Liver (tissue), 9 donors: ENCODE results near the gene PPP6R3. TPM values are rescaled to one million over a fixed set of nuclear protein-coding genes. Genes with fewer than 3 reads are reported as not detected.

ENCODE experiments used
- DNase-seq: peaks from one replicate; pipeline ENCODE4 v3.0.0-alpha.2; 2017; ENCODE audit warnings: low spot score
- H3K27ac ChIP-seq, 2 donors: one replicate each; pipeline ENCODE4 v1.7.0; 2013; ENCODE audit warnings: inconsistent platforms in 2 of 2, low read length in 2 of 2, control low read depth in 1 of 2, low read depth in 1 of 2, mild to moderate bottlenecking in 1 of 2
- H3K27me3 ChIP-seq, 4 donors: one replicate each; pipeline versions ENCODE4 v1.6.1 to v1.7.0; 2013; ENCODE audit warnings: low read length in 3 of 4, inconsistent platforms in 1 of 4, mild to moderate bottlenecking in 1 of 4, moderate library complexity in 1 of 4; ENCODE audit not compliant: control insufficient read depth in 4 of 4, insufficient read depth in 4 of 4
- H3K36me3 ChIP-seq, 4 donors: one replicate each; pipeline versions ENCODE4 v1.6.1 to v1.7.0; 2013; ENCODE audit warnings: low read length in 3 of 4, mild to moderate bottlenecking in 3 of 4, low read depth in 1 of 4, moderate library complexity in 1 of 4; ENCODE audit not compliant: control insufficient read depth in 4 of 4, insufficient read depth in 3 of 4
- H3K4me1 ChIP-seq, 4 donors: one replicate each; pipeline versions ENCODE4 v1.6.1 to v1.7.0; 2013; ENCODE audit warnings: low read length in 3 of 4, mild to moderate bottlenecking in 3 of 4, moderate library complexity in 1 of 4; ENCODE audit not compliant: control insufficient read depth in 4 of 4, insufficient read depth in 4 of 4
- H3K4me3 ChIP-seq, 3 donors: one replicate each; pipeline versions ENCODE4 v1.6.1 to v1.7.0; 2013; ENCODE audit warnings: low read length in 3 of 3, control low read depth in 1 of 3, low read depth in 1 of 3, mild to moderate bottlenecking in 1 of 3
- H3K9ac ChIP-seq, 2 donors: one replicate each; pipeline ENCODE4 v1.7.0; 2013; ENCODE audit warnings: low read length in 2 of 2, mild to moderate bottlenecking in 2 of 2, moderate library complexity in 2 of 2, control low read depth in 1 of 2, low read depth in 1 of 2
- H3K9me3 ChIP-seq, 4 donors: one replicate each; pipeline versions ENCODE4 v1.6.1 to v1.7.0; 2013; ENCODE audit warnings: low read length in 3 of 4; ENCODE audit not compliant: control insufficient read depth in 4 of 4
- EGR1 ChIP-seq, 2 donors: IDR thresholded peaks; 2 replicates each; pipeline ENCODE4 v1.6.1; 2016 to 2018; ENCODE audit warnings: antibody characterized with exemption in 2 of 2, low read depth in 2 of 2
- FOXA1 ChIP-seq: IDR thresholded peaks from 2 replicates; pipeline ENCODE4 v1.6.1; 2016; ENCODE audit warnings: antibody characterized with exemption
- FOXA2 ChIP-seq: IDR thresholded peaks from 2 replicates; pipeline ENCODE4 v1.6.1; 2016; ENCODE audit warnings: antibody characterized with exemption
- GABPA ChIP-seq, 2 donors: IDR thresholded peaks in 1 of 2; conservative IDR thresholded peaks in 1 of 2; 2 replicates each; pipeline ENCODE4 v1.6.1; 2016; ENCODE audit warnings: antibody characterized with exemption in 2 of 2, mild to moderate bottlenecking in 1 of 2, moderate library complexity in 1 of 2
- HNF4A ChIP-seq, 2 donors: conservative IDR thresholded peaks; 2 replicates each; pipeline ENCODE4 v1.6.1; 2016; ENCODE audit warnings: antibody characterized with exemption in 2 of 2, mild to moderate bottlenecking in 2 of 2
- JUND ChIP-seq, 2 donors: IDR thresholded peaks; 2 replicates each; pipeline ENCODE4 v1.6.1; 2016; ENCODE audit warnings: antibody characterized with exemption in 2 of 2
- MAX ChIP-seq: IDR thresholded peaks from 2 replicates; pipeline ENCODE4 v1.6.1; 2016; ENCODE audit warnings: antibody characterized with exemption
- NR2F2 ChIP-seq: IDR thresholded peaks from 2 replicates; pipeline ENCODE4 v1.6.1; 2016; ENCODE audit warnings: antibody characterized with exemption
- RAD21 ChIP-seq, 2 donors: IDR thresholded peaks; 2 replicates each; pipeline ENCODE4 v1.6.1; 2016; ENCODE audit warnings: antibody characterized with exemption in 2 of 2, mild to moderate bottlenecking in 2 of 2
- RXRA ChIP-seq, 2 donors: IDR thresholded peaks; 2 replicates each; pipeline ENCODE4 v1.6.1; 2017 to 2018; ENCODE audit warnings: antibody characterized with exemption in 2 of 2, mild to moderate bottlenecking in 1 of 2
- SP1 ChIP-seq: IDR thresholded peaks from 2 replicates; pipeline ENCODE4 v1.6.1; 2018; ENCODE audit warnings: antibody characterized with exemption, mild to moderate bottlenecking
- TAF1 ChIP-seq: conservative IDR thresholded peaks from 2 replicates; pipeline ENCODE4 v1.6.1; 2016; ENCODE audit warnings: antibody characterized with exemption, mild to moderate bottlenecking
- YY1 ChIP-seq: IDR thresholded peaks from 2 replicates; pipeline ENCODE4 v1.6.1; 2016; ENCODE audit warnings: antibody characterized with exemption, mild to moderate bottlenecking
- WGBS: extraction: QIAGEN DNeasy Blood & Tissue Kit; methylation state at CpG from one replicate; pipeline ENCODE4 v1.1.7; 2013; 5-methylcytosine and 5-hydroxymethylcytosine counted together
- polyA plus RNA-seq, 2 donors: library from polyadenylated mRNA; stranded (reverse) in 1 of 2; unstranded in 1 of 2; fragments of 200-250 nt in 1 of 2; fragments of >200 nt in 1 of 2; fragmentation: Nextera tagmentation in 1 of 2; extraction: Ambion mirVana in 1 of 2; gene quantifications; one replicate each; pipeline versions ENCODE4 v1.2.1 to v1.2.3, GENCODE V29; 2013 to 2015
- total RNA-seq, 2 donors: library from RNA; depleted of rRNA; stranded (reverse); fragments of >200 nt; gene quantifications; one replicate each; pipeline ENCODE4 v1.2.3, GENCODE V29; 2014
- TF ChIP-seq, protein P1 (sequence below): IDR thresholded peaks from 2 replicates; pipeline ENCODE4 v1.6.1; 2016; ENCODE audit warnings: antibody characterized with exemption
- TF ChIP-seq, protein P2 (sequence below): IDR thresholded peaks from 2 replicates; pipeline ENCODE4 v1.6.1; 2016; ENCODE audit warnings: antibody characterized with exemption
- TF ChIP-seq, protein P3 (sequence below): fragments of 150-350 bp; IDR thresholded peaks from 2 replicates; pipeline ENCODE4 v1.5.1; 2017; ENCODE audit warnings: improper control_type of control experiment, low read depth, low read length; ENCODE audit not compliant: missing input control
- donor health status: healthy.
- donor health status: healthy.
- donor health status: healthy.
- donor health status: healthy.
- donor health status: healthy.

PPP6R3 gene
- total and polyA plus RNA-seq, 4 donors = 12.3 to 101 (median 58.1) TPM

DNA sequence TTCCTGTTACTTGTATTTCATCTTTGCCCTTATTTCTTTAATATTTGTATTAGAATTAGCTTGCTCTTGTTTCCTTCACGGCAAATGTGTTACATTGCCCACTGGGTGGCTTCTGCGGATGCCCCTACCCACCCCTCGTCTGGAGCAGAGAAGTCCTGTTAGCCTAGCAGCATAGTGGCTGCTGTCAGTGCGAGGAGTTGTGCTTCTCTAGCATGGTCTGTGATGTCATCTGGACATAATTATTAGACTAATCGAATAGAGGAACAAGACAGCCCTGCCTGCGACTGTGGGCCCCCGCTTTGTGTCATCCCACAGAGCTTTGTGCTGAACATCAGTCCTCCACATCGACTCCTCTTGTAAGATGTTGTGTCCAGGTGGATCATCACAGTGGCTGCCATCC, 74.5 kb downstream of the PPP6R3 start:
- WGBS = 96% methylated on average over 8 of the region's 8 CpGs
- no peak for TF ChIP-seq GABPA (IDR thresholded peaks at IDR 0.05 in 1 of 2, conservative IDR thresholded peaks at IDR 0.05 in 1 of 2)
- TF ChIP-seq HNF4A (conservative IDR thresholded peaks at IDR 0.05) = no peak
- TF ChIP-seq MAX = no peak
- TF ChIP-seq, protein P1, sequence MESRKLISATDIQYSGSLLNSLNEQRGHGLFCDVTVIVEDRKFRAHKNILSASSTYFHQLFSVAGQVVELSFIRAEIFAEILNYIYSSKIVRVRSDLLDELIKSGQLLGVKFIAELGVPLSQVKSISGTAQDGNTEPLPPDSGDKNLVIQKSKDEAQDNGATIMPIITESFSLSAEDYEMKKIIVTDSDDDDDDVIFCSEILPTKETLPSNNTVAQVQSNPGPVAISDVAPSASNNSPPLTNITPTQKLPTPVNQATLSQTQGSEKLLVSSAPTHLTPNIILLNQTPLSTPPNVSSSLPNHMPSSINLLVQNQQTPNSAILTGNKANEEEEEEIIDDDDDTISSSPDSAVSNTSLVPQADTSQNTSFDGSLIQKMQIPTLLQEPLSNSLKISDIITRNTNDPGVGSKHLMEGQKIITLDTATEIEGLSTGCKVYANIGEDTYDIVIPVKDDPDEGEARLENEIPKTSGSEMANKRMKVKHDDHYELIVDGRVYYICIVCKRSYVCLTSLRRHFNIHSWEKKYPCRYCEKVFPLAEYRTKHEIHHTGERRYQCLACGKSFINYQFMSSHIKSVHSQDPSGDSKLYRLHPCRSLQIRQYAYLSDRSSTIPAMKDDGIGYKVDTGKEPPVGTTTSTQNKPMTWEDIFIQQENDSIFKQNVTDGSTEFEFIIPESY = no peak
- no peak for TF ChIP-seq SP1
- TF ChIP-seq EGR1 (IDR thresholded peaks at IDR 0.05; ENCODE audit: low read depth in 2 of 2) = no peak
- TF ChIP-seq FOXA1 = no peak
- TF ChIP-seq, protein P2, sequence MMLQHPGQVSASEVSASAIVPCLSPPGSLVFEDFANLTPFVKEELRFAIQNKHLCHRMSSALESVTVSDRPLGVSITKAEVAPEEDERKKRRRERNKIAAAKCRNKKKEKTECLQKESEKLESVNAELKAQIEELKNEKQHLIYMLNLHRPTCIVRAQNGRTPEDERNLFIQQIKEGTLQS = no peak
- no peak for TF ChIP-seq NR2F2
- no peak for TF ChIP-seq YY1
- TF ChIP-seq RXRA (IDR thresholded peaks at IDR 0.05) = no peak
- no peak for TF ChIP-seq RAD21 (IDR thresholded peaks at IDR 0.05)
- no peak for TF ChIP-seq FOXA2
- TF ChIP-seq, protein P3, sequence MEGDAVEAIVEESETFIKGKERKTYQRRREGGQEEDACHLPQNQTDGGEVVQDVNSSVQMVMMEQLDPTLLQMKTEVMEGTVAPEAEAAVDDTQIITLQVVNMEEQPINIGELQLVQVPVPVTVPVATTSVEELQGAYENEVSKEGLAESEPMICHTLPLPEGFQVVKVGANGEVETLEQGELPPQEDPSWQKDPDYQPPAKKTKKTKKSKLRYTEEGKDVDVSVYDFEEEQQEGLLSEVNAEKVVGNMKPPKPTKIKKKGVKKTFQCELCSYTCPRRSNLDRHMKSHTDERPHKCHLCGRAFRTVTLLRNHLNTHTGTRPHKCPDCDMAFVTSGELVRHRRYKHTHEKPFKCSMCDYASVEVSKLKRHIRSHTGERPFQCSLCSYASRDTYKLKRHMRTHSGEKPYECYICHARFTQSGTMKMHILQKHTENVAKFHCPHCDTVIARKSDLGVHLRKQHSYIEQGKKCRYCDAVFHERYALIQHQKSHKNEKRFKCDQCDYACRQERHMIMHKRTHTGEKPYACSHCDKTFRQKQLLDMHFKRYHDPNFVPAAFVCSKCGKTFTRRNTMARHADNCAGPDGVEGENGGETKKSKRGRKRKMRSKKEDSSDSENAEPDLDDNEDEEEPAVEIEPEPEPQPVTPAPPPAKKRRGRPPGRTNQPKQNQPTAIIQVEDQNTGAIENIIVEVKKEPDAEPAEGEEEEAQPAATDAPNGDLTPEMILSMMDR = no peak
- TF ChIP-seq TAF1 = no peak
- Histone ChIP-seq H3K36me3 (peaks cover 0 to 23% (median 11%) of the 10 kb centered on the region in 4 donors), H3K27ac (no peak overlapping the region), H3K4me1 (peaks cover 0 to 3% (median under 1%) of the 10 kb centered on the region in 4 donors), H3K4me3 (no peak overlapping the region), H3K27me3 (no peaks in the 10 kb centered on the region), H3K9me3 (no peaks in the 10 kb centered on the region), H3K9ac (no peak overlapping the region)
- DNase-seq = no peak

DNA sequence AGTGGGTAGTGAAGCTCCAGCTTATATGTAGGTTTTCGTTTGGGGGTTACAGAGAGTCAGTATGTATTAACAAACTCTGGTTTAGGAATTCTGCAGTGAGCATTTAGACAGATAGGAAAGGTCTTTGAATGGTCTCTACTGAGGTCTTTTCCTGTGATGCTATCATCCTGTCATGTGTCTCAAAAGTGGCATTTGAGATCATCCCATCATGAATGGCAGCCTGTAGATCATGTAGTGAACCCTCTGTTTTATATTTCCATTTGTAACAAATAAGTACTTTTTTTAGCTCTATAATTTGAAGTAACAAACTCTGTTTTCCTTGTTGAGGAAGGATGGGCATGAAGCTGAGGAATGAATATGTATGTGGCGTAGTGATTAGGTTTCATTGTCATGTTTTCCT, 76.2 kb downstream of the PPP6R3 start:
- Histone ChIP-seq H3K36me3 (peaks cover 0 to 27% (median 10%) of the 10 kb centered on the region in 4 donors), H3K27me3 (no peaks in the 10 kb centered on the region), H3K9ac (no peak overlapping the region), H3K4me1 (peaks cover 0 to 3% (median under 1%) of the 10 kb centered on the region in 4 donors), H3K27ac (no peak overlapping the region), H3K4me3 (no peak overlapping the region), H3K9me3 (no peaks in the 10 kb centered on the region)
- WGBS = 91% methylated on average over 2 of the region's 2 CpGs
- TF ChIP-seq TAF1 = no peak
- TF ChIP-seq, protein P2 = no peak
- no peak for TF ChIP-seq HNF4A (conservative IDR thresholded peaks at IDR 0.05)
- TF ChIP-seq RXRA (IDR thresholded peaks at IDR 0.05) = no peak
- no peak for TF ChIP-seq MAX
- TF ChIP-seq JUND (IDR thresholded peaks at IDR 0.05) = no peak
- TF ChIP-seq EGR1 (IDR thresholded peaks at IDR 0.05; ENCODE audit: low read depth in 2 of 2) = no peak
- no peak for TF ChIP-seq GABPA (IDR thresholded peaks at IDR 0.05 in 1 of 2, conservative IDR thresholded peaks at IDR 0.05 in 1 of 2)
- no peak for TF ChIP-seq NR2F2
- TF ChIP-seq, protein P3 = no peak
- TF ChIP-seq RAD21 (IDR thresholded peaks at IDR 0.05) = no peak
- TF ChIP-seq YY1 = no peak
- DNase-seq = no peak
